Transverse colon (tissue), 4 donors: ENCODE measurements around the gene ITGA6.

ENCODE experiments used
- EP300 ChIP-seq: sonication (generic); formaldehyde crosslinking; IDR thresholded peaks from one replicate; pipeline ENCODE4 v1.6.1; 2017; ENCODE audit warnings: antibody characterized with exemption, low read depth
- POLR2A ChIP-seq: fragments of 450-650 bp; IDR thresholded peaks from one replicate; pipeline ENCODE4 v1.6.1; 2016; ENCODE audit warnings: antibody characterized with exemption, mild to moderate bottlenecking, moderate library complexity
- POLR2AphosphoS5 ChIP-seq, 3 donors: sonication (generic); formaldehyde crosslinking; IDR thresholded peaks; one replicate each; pipeline ENCODE4 v1.6.1; 2016; ENCODE audit warnings: antibody characterized with exemption in 3 of 3
- TF ChIP-seq, protein P1 (sequence below), 5 experiments: fragments of 200-600 bp in 3 of 5; fragments of 450-650 bp in 2 of 5; sonication (generic) in 3 of 5; IDR thresholded peaks; 1 replicate in 2 of 5; 2 replicates in 3 of 5; pipeline ENCODE4 v1.5.1; 2016 to 2017; ENCODE audit warnings: antibody characterized with exemption in 5 of 5, inconsistent platforms in 3 of 5, mild to moderate bottlenecking in 2 of 5, moderate library complexity in 1 of 5

- TF ChIP-seq POLR2A: no peak
- TF ChIP-seq, protein P1, sequence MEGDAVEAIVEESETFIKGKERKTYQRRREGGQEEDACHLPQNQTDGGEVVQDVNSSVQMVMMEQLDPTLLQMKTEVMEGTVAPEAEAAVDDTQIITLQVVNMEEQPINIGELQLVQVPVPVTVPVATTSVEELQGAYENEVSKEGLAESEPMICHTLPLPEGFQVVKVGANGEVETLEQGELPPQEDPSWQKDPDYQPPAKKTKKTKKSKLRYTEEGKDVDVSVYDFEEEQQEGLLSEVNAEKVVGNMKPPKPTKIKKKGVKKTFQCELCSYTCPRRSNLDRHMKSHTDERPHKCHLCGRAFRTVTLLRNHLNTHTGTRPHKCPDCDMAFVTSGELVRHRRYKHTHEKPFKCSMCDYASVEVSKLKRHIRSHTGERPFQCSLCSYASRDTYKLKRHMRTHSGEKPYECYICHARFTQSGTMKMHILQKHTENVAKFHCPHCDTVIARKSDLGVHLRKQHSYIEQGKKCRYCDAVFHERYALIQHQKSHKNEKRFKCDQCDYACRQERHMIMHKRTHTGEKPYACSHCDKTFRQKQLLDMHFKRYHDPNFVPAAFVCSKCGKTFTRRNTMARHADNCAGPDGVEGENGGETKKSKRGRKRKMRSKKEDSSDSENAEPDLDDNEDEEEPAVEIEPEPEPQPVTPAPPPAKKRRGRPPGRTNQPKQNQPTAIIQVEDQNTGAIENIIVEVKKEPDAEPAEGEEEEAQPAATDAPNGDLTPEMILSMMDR (IDR thresholded peaks at IDR 0.05): no peak
- no peak for TF ChIP-seq EP300
- TF ChIP-seq POLR2AphosphoS5 (IDR thresholded peaks at IDR 0.05): no peak
Observed at GRCh38 chr2:172409042-172409441, 18.3 kb upstream of the ITGA6 start.
